GM18873 (cell line): ENCODE results near the gene PGBD1.
A peak's percentile ranks its signal among the peaks of the same experiment; 100 is the strongest.

Experiments
- ATAC-seq: cut with Tn5 transposase; IDR thresholded peaks from one replicate; pipeline ENCODE4 v1.9.1; 2021; ENCODE audit warnings: mild to moderate bottlenecking, moderate library complexity, moderate number of reproducible peaks; ENCODE audit not compliant: unreplicated experiment, low FRiP score

Gene PGBD1

GRCh38 chr6:28334286-28335039 lies 53.1 kb downstream of the PGBD1 start:
- no peak for ATAC-seq

GRCh38 chr6:28335040-28335563 lies 53.7 kb downstream of the PGBD1 start:
- ATAC-seq: no peak

- ATAC-seq: peak; percentile 90
Measured at GRCh38 chr6:28335564-28336283, 54.4 kb downstream of the PGBD1 start, which contains the start of gene ZSCAN31. Gene ZSCAN31, minus strand, starts transcription at chr6:28336148. Its CDS starts 6,465 bp downstream, at chr6:28329683.

GRCh38 chr6:28336284-28337120 lies 55.1 kb downstream of the PGBD1 start:
- no peak for ATAC-seq

GRCh38 chr6:28337121-28337520 lies 55.7 kb downstream of the PGBD1 start:
- ATAC-seq: no peak

- ATAC-seq: no peak
Measured at GRCh38 chr6:28340310-28341095, 59.1 kb downstream of the PGBD1 start.

GRCh38 chr6:28343898-28344677 lies 62.7 kb downstream of the PGBD1 start:
- no peak for ATAC-seq

- ATAC-seq: no peak
Measured at GRCh38 chr6:28345201-28345600, 63.8 kb downstream of the PGBD1 start.

GRCh38 chr6:28347119-28347518 lies 65.7 kb downstream of the PGBD1 start:
- ATAC-seq: no peak

- no peak for ATAC-seq
Measured at GRCh38 chr6:28349344-28349891, 68.0 kb downstream of the PGBD1 start.

- peak; percentile 92 for ATAC-seq
Measured at GRCh38 chr6:28349892-28350737, 68.7 kb downstream of the PGBD1 start, which contains the start of gene ZKSCAN3. Gene ZKSCAN3, plus strand, starts transcription at chr6:28349947. Its CDS starts 9,640 bp downstream, at chr6:28359587.

- ATAC-seq: no peak
Measured at GRCh38 chr6:28351087-28351486, 69.7 kb downstream of the PGBD1 start.

- no peak for ATAC-seq
Measured at GRCh38 chr6:28351493-28351925, 70.1 kb downstream of the PGBD1 start.
